Panc1 (cell line): ENCODE measurements around the gene TTC13. TPM values are rescaled to one million over a fixed set of nuclear protein-coding genes. Genes with fewer than 3 reads are reported as not detected.

ENCODE experiments used
- ATAC-seq: fragments of 200-7000 bp; cut with Tn5 transposase; 2 replicates; pipeline ENCODE4 v1.9.1; 2020; ENCODE audit warnings: mild to moderate bottlenecking, moderate library complexity
- BruUV-seq: library from RNA; stranded (reverse); fragments of 400-500 nt; replicated peaks from 2 replicates; lab custom pipeline; 2021; lab: Mats Ljungman, UMichigan
- CTCF ChIA-PET: fragments of 300-600 bp; sonication (Branson Sonifier 250); formaldehyde crosslinking; loops from one replicate; lab custom pipeline; 2022; ENCODE audit warnings: antibody characterized with exemption; lab: Charles Lee
- POLR2A ChIA-PET: fragments of 300-600 bp; sonication (Branson Sonifier 250); formaldehyde crosslinking; loops from one replicate; lab custom pipeline; 2022; ENCODE audit warnings: antibody characterized with exemption; lab: Charles Lee
- DNase-seq: peaks from one replicate; pipeline ENCODE4 v3.0.0-alpha.2; 2010; ENCODE audit warnings: low read depth, low spot score
- H3K27ac ChIP-seq: 2 replicates; pipeline ENCODE4 v1.5.1; 2011; ENCODE audit warnings: mild to moderate bottlenecking, low read length, inconsistent platforms
- H3K27me3 ChIP-seq: fragments of 200-500 bp; sonication (Bioruptor generic); 2 replicates; pipeline ENCODE4 v1.6.0; 2014; ENCODE audit warnings: low read length, inconsistent platforms; ENCODE audit not compliant: control insufficient read depth, insufficient read depth
- H3K36me3 ChIP-seq: fragments of 200-500 bp; sonication (Bioruptor generic); 2 replicates; pipeline ENCODE4 v1.5.1; 2014; ENCODE audit warnings: inconsistent platforms, mild to moderate bottlenecking, low read length, moderate library complexity; ENCODE audit not compliant: control insufficient read depth, insufficient read depth
- H3K4me1 ChIP-seq: 2 replicates; pipeline ENCODE4 v1.5.1; 2011; ENCODE audit warnings: inconsistent platforms, mild to moderate bottlenecking, low read length, moderate library complexity; ENCODE audit not compliant: control insufficient read depth, insufficient read depth
- H3K4me3 ChIP-seq, 2 experiments: 2 replicates each; pipeline ENCODE4 v1.5.1; 2011 to 2012; ENCODE audit warnings: low read depth in 2 of 2, low read length in 2 of 2, mild to moderate bottlenecking in 2 of 2, inconsistent platforms in 1 of 2, moderate library complexity in 1 of 2
- H3K9me3 ChIP-seq: fragments of 200-500 bp; sonication (Bioruptor generic); 2 replicates; pipeline ENCODE4 v1.5.1; 2014; ENCODE audit warnings: low read depth, mild to moderate bottlenecking, inconsistent platforms, low read length, moderate library complexity; ENCODE audit not compliant: control insufficient read depth, insufficient read depth
- POLR2AphosphoS5 ChIP-seq: IDR thresholded peaks from 2 replicates; pipeline ENCODE4 v1.6.1; 2012; ENCODE audit warnings: mild to moderate bottlenecking, low read depth, low read length, moderate library complexity
- SIN3A ChIP-seq: IDR thresholded peaks from 2 replicates; pipeline ENCODE4 v1.6.1; 2012; ENCODE audit warnings: low read depth, mild to moderate bottlenecking, low read length, moderate library complexity, borderline replicate concordance; ENCODE audit not compliant: insufficient read depth
- TCF7L2 ChIP-seq: IDR thresholded peaks from 2 replicates; pipeline ENCODE4 v1.6.1; 2011; ENCODE audit warnings: mild to moderate bottlenecking, low read depth, low read length, inconsistent platforms
- in situ Hi-C: cut with HindIII; loops from 2 replicates; pipeline ENCODE4 v1.10.0; 2016; ENCODE audit warnings: low sequenced_read_pairs, low pct_unique_long_range_greater_than_20kb
- intact Hi-C: fragments of 100-400 bp; cut with micrococcal nuclease; formaldehyde crosslinking; loops from one replicate; pipeline ENCODE4 v1.10.0; 2022; ENCODE audit not compliant: unreplicated experiment
- total RNA-seq: library from RNA; stranded (reverse); gene quantifications from one replicate; pipeline ENCODE4 v1.2.1, GENCODE V29; 2021; ENCODE audit not compliant: unreplicated experiment
- TF ChIP-seq, protein P1 (sequence below), 2 experiments: IDR thresholded peaks; 2 replicates each; pipeline ENCODE4 v1.6.1; 2011 to 2012; ENCODE audit warnings: low read depth in 2 of 2, control low read depth in 1 of 2, low read length in 1 of 2, mild to moderate bottlenecking in 1 of 2, moderate library complexity in 1 of 2; ENCODE audit not compliant: insufficient read depth in 1 of 2
- TF ChIP-seq, protein P2 (sequence below): fragments of 450-650 bp; IDR thresholded peaks from 2 replicates; pipeline ENCODE4 v1.5.1; 2017; ENCODE audit warnings: mild to moderate bottlenecking

TTC13 gene
- total RNA-seq, 1 experiment from 2014 or later: 19.0 TPM

DNA sequence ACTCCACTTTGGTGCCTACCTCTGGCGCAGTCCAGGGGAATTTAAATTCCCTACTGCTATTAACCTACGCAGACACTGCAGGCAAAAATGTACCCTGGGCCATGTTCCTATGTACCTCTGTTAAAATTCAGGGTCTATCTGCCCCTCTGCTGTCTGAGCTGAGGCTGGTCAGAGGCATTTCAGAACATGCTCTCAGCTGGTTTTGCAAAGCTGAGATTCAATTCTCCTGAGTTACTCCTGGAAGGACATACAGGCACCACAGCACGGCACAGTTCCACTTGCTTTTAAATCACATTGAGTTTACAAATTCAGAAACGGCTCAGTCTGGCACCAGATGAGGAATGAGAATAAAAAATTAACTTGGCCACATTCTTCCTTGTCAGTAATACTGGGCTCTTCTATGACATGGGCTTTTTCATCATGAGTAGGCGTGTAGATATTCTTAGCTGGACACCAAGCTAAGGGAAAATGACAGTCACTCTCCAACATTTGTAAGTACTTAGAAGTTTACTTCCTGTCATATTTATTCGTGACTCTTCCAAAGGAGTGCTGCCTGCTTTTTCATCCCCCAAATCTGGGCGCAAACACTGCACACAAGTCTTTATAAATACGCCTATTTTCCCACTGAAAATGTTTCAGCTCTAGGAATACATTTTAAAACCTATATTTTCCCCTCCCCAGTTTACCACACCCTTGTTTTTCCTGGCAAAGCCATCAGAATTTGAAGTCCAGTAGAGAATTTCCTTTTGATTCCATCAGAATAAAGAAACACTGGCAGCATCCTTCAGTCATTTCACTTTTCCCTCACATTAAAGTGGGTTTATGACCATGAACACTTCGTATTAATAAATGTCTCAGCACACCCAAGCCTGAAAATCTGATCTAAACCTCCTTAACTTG lies 112.2 kb downstream of the TTC13 start:
- no peaks in the 10 kb centered on the region for H3K27me3 ChIP-seq
- TF ChIP-seq, protein P1, sequence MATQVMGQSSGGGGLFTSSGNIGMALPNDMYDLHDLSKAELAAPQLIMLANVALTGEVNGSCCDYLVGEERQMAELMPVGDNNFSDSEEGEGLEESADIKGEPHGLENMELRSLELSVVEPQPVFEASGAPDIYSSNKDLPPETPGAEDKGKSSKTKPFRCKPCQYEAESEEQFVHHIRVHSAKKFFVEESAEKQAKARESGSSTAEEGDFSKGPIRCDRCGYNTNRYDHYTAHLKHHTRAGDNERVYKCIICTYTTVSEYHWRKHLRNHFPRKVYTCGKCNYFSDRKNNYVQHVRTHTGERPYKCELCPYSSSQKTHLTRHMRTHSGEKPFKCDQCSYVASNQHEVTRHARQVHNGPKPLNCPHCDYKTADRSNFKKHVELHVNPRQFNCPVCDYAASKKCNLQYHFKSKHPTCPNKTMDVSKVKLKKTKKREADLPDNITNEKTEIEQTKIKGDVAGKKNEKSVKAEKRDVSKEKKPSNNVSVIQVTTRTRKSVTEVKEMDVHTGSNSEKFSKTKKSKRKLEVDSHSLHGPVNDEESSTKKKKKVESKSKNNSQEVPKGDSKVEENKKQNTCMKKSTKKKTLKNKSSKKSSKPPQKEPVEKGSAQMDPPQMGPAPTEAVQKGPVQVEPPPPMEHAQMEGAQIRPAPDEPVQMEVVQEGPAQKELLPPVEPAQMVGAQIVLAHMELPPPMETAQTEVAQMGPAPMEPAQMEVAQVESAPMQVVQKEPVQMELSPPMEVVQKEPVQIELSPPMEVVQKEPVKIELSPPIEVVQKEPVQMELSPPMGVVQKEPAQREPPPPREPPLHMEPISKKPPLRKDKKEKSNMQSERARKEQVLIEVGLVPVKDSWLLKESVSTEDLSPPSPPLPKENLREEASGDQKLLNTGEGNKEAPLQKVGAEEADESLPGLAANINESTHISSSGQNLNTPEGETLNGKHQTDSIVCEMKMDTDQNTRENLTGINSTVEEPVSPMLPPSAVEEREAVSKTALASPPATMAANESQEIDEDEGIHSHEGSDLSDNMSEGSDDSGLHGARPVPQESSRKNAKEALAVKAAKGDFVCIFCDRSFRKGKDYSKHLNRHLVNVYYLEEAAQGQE (IDR thresholded peaks at IDR 0.05; ENCODE audit: insufficient read depth in 1 of 2, low read depth in 2 of 2, low read length in 1 of 2): no peak
- TF ChIP-seq, protein P2, sequence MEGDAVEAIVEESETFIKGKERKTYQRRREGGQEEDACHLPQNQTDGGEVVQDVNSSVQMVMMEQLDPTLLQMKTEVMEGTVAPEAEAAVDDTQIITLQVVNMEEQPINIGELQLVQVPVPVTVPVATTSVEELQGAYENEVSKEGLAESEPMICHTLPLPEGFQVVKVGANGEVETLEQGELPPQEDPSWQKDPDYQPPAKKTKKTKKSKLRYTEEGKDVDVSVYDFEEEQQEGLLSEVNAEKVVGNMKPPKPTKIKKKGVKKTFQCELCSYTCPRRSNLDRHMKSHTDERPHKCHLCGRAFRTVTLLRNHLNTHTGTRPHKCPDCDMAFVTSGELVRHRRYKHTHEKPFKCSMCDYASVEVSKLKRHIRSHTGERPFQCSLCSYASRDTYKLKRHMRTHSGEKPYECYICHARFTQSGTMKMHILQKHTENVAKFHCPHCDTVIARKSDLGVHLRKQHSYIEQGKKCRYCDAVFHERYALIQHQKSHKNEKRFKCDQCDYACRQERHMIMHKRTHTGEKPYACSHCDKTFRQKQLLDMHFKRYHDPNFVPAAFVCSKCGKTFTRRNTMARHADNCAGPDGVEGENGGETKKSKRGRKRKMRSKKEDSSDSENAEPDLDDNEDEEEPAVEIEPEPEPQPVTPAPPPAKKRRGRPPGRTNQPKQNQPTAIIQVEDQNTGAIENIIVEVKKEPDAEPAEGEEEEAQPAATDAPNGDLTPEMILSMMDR: no peak
- TF ChIP-seq POLR2AphosphoS5 (no peak), SIN3A (no peak), TCF7L2 (no peak)
- intact Hi-C loops: no loop called here
- in situ Hi-C loops: no loop called here
- H3K4me1 ChIP-seq: peaks cover 30% of the 10 kb centered on the region
- CTCF ChIA-PET: interaction anchor here (0.8 kb wide), 1 partner anchor 59 kb away, joined by 3 read pairs; no protein-coding TSS in a partner anchor
- ATAC-seq (no peak), DNase-seq (no peak)
- no peaks in the 10 kb centered on the region for H3K9me3 ChIP-seq
- no TSS peak for BruUV-seq
- peak overlapping the region; percentile 84 to 89 for H3K4me3 ChIP-seq
- H3K36me3 ChIP-seq: no peaks in the 10 kb centered on the region; the same call in 1 of the 2 replicates
- H3K27ac ChIP-seq: peak overlapping the region; percentile 82
- POLR2A ChIA-PET: no interaction called here

DNA sequence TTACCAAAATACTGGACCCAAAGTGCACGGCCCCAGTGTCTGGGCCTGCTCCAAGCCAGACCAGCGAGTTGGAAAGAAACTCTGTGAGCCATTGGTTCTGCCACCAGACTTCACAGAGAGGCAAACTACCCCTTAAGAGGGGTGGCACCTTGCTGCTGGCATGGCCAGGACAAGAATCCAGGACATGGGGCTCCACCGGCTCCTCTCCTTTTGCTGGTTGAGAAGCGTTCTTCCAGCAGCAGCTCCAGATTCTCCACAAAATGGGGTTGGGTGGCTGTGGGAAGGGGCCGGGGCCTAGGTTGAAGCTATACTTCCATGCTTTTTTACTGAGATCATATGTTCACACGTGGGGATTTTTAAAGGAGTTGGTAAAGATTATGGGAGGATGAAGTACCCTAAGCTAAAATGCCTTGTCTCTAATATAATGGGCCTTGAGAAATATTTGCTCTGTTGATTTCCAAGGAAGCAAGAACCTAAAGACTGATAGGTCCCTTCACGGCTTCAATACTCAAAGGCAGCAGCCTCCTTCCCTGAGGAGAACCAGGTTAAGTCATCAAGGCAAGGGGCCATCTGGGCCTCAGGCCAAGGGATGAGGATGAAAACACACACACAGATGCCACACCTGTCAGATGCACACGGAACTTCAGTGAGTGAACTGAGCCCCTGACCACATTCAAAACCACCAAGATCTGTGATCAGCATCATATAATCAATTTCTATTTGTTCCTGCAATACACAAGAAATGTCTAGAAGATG lies 113.4 kb downstream of the TTC13 start:
- Histone ChIP-seq H3K4me1 (peaks cover 30% of the 10 kb centered on the region), H3K36me3 (no peaks in the 10 kb centered on the region; the same call in 1 of the 2 replicates), H3K27ac (no peak overlapping the region), H3K4me3 (no peak overlapping the region), H3K27me3 (no peaks in the 10 kb centered on the region), H3K9me3 (no peaks in the 10 kb centered on the region)
- ChIA-PET POLR2A (no interaction called here), CTCF (no interaction called here)
- no TSS peak for BruUV-seq
- in situ Hi-C loops: no loop called here
- ATAC-seq: no peak
- no peak for DNase-seq
- intact Hi-C loops: no loop called here
- TF ChIP-seq, protein P2: no peak
- TF ChIP-seq, protein P1 (IDR thresholded peaks at IDR 0.05; ENCODE audit: insufficient read depth in 1 of 2, low read depth in 2 of 2, low read length in 1 of 2): no peak
